Measurements from ENCODE around the gene AP3S2.

Gene AP3S2

GRCh38 chr15:89785774-89786140, 108.0 kb downstream of the AP3S2 start:
- Histone ChIP-seq H3K27ac (no peak overlapping the region), H4K20me1 (ENCODE audit: insufficient read depth) (no peaks in the 10 kb centered on the region), H3K36me3 (ENCODE audit: insufficient read depth) (no peaks in the 10 kb centered on the region), H3K79me2 (ENCODE audit: insufficient read depth, low read depth) (no peaks in the 10 kb centered on the region), H3K4me3 (IDR thresholded peaks at IDR 0.05; ENCODE audit: insufficient read depth, low read depth, low read length) (no peak overlapping the region), H3K27me3 (ENCODE audit: insufficient read depth, low read depth) (no peaks in the 10 kb centered on the region), H3K9ac (no peak overlapping the region), H3K4me1 (ENCODE audit: low read depth, poor library complexity, severe bottlenecking) (peaks cover 23% of the 10 kb centered on the region), H2AFZ (ENCODE audit: low read depth) (no peak overlapping the region), H3K4me2 (no peak overlapping the region)
- no peak for TF ChIP-seq CTCF (conservative IDR thresholded peaks at IDR 0.05; ENCODE audit: low read depth, low read length)

GRCh38 chr15:89785064-89785773, 108.6 kb downstream of the AP3S2 start:
- no peak overlapping the region for H3K4me3 ChIP-seq (IDR thresholded peaks at IDR 0.05; ENCODE audit: insufficient read depth, low read depth, low read length)
- no peak overlapping the region for H2AFZ ChIP-seq (ENCODE audit: low read depth)
- no peak overlapping the region for H3K4me2 ChIP-seq
- H4K20me1 ChIP-seq (ENCODE audit: insufficient read depth) = no peaks in the 10 kb centered on the region
- no peak overlapping the region for H3K9ac ChIP-seq
- no peak overlapping the region for H3K27ac ChIP-seq
- no peaks in the 10 kb centered on the region for H3K36me3 ChIP-seq (ENCODE audit: insufficient read depth)
- no peak for TF ChIP-seq CTCF (conservative IDR thresholded peaks at IDR 0.05; ENCODE audit: low read depth, low read length)
- no peaks in the 10 kb centered on the region for H3K79me2 ChIP-seq (ENCODE audit: insufficient read depth, low read depth)
- H3K4me1 ChIP-seq (ENCODE audit: low read depth, poor library complexity, severe bottlenecking) = peaks cover 29% of the 10 kb centered on the region
- H3K27me3 ChIP-seq (ENCODE audit: insufficient read depth, low read depth) = no peaks in the 10 kb centered on the region

- no peaks in the 10 kb centered on the region for H4K20me1 ChIP-seq (ENCODE audit: insufficient read depth)
- no peak overlapping the region for H3K4me2 ChIP-seq
- H3K4me1 ChIP-seq (ENCODE audit: low read depth, poor library complexity, severe bottlenecking) = peaks cover 35% of the 10 kb centered on the region
- no peak overlapping the region for H3K9ac ChIP-seq
- no peak overlapping the region for H2AFZ ChIP-seq (ENCODE audit: low read depth)
- H3K36me3 ChIP-seq (ENCODE audit: insufficient read depth) = no peaks in the 10 kb centered on the region
- H3K27me3 ChIP-seq (ENCODE audit: insufficient read depth, low read depth) = no peaks in the 10 kb centered on the region
- H3K27ac ChIP-seq = no peak overlapping the region
- no peak for TF ChIP-seq CTCF (conservative IDR thresholded peaks at IDR 0.05; ENCODE audit: low read depth, low read length)
- H3K4me3 ChIP-seq (IDR thresholded peaks at IDR 0.05; ENCODE audit: insufficient read depth, low read depth, low read length) = no peak overlapping the region
- no peaks in the 10 kb centered on the region for H3K79me2 ChIP-seq (ENCODE audit: insufficient read depth, low read depth)
Observed at GRCh38 chr15:89784686-89784960, 109.2 kb downstream of the AP3S2 start.

GRCh38 chr15:89783861-89784685, 109.7 kb downstream of the AP3S2 start:
- Histone ChIP-seq H4K20me1 (ENCODE audit: insufficient read depth) (no peaks in the 10 kb centered on the region), H3K27ac (no peak overlapping the region), H3K4me1 (ENCODE audit: low read depth, poor library complexity, severe bottlenecking) (peaks cover 40% of the 10 kb centered on the region), H3K79me2 (ENCODE audit: insufficient read depth, low read depth) (no peaks in the 10 kb centered on the region), H3K36me3 (ENCODE audit: insufficient read depth) (no peaks in the 10 kb centered on the region), H3K4me2 (no peak overlapping the region), H3K27me3 (ENCODE audit: insufficient read depth, low read depth) (no peaks in the 10 kb centered on the region), H3K9ac (no peak overlapping the region), H3K4me3 (IDR thresholded peaks at IDR 0.05; ENCODE audit: insufficient read depth, low read depth, low read length) (no peak overlapping the region), H2AFZ (ENCODE audit: low read depth) (no peak overlapping the region)
- no peak for TF ChIP-seq CTCF (conservative IDR thresholded peaks at IDR 0.05; ENCODE audit: low read depth, low read length)
